ENCODE measurements around the gene ATG4C. TPM values are rescaled to one million over a fixed set of nuclear protein-coding genes. Genes with fewer than 3 reads are reported as not detected.

The ATG4C gene
- total and polyA plus RNA-seq, 2 of the 13 experiments (the other 11 are each of a cell fraction or from before 2014, with no cell fraction given), result 4.0 to 11.2 TPM

DNA sequence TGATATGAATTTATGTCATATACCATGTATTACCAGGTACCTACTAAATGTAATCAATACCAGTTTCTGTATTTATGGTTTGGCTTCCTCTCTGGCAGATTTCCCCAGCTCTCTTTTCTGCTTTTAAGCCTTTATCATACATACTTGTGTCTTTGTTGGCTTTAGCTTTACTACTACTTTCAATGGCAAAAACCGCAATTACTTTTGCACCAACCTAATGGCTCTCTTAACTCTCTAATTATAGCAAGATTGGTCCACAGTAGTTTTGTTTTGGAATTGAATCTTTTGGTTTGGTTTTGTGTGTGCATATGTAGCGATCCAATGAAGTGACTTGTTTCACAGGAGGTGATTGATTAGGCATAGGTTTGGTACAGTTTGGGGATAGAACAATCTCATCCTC, 93.6 kb downstream of the ATG4C start:
- H3K79me2 ChIP-seq (ENCODE audit: insufficient read depth, low read length), result no peaks in the 10 kb centered on the region
- H3K4me3 ChIP-seq (replicated peaks in 1 of 3; ENCODE audit: insufficient read depth in 1 of 3, low read depth in 2 of 3, low read length in 3 of 3), result no peak overlapping the region
- no peaks in the 10 kb centered on the region for H3K27me3 ChIP-seq (ENCODE audit: control insufficient read depth in 1 of 2, insufficient read depth in 2 of 2, low read length in 2 of 2)
- intact Hi-C loops (cut with micrococcal nuclease; ENCODE audit: unreplicated experiment), result no loop called here
- ChIA-PET CTCF (ENCODE audit: low intra/inter-chr PET ratio, low total read pairs) (no interaction called here), POLR2A (no interaction called here)
- no peaks in the 10 kb centered on the region for H4K20me1 ChIP-seq (ENCODE audit: insufficient read depth, low read length)
- peaks cover 12% of the 10 kb centered on the region; the same call in 1 of the 2 replicates for H3K9me3 ChIP-seq (ENCODE audit: low read length)
- no peak overlapping the region for H3K27ac ChIP-seq (ENCODE audit: extremely low read length, insufficient read depth, low read length)
- TF ChIP-seq ZNF569 (CRISPR knock-in tag; IDR thresholded peaks at IDR 0.05; ENCODE audit: borderline replicate concordance) (no peak), ZNF83 (CRISPR knock-in tag; IDR thresholded peaks at IDR 0.05; ENCODE audit: borderline replicate concordance) (no peak), ZBTB40 (IDR thresholded peaks at IDR 0.05) (peak; percentile 64; the same call in 1 of the 2 replicates), ZBTB40 (CRISPR knock-in tag; IDR thresholded peaks at IDR 0.05) (no peak)
- no peak overlapping the region for H3K9ac ChIP-seq (ENCODE audit: insufficient read depth, low read depth, low read length)
- in situ Hi-C loops (cut with HindIII; ENCODE audit: extremely low pct_ligation_motif_present, low pct_unique_long_range_greater_than_20kb), result no loop called here
- ATAC-seq (no peak), DNase-seq (ENCODE audit: low spot score) (no peak), FAIRE-seq (no peak)
- no peak overlapping the region for H2AFZ ChIP-seq (ENCODE audit: low read length)
- H3K4me1 ChIP-seq (ENCODE audit: insufficient read depth, low read length), result peaks cover 19% of the 10 kb centered on the region
- H3K4me2 ChIP-seq (ENCODE audit: low read depth, low read length), result no peak overlapping the region
- no TSS peak for BruUV-seq (replicated peaks)
- 64% methylated on average over 2 of the region's 2 CpGs for WGBS (ENCODE audit: low lambda C conversion rate)
- H3K36me3 ChIP-seq (replicated peaks in 1 of 2; ENCODE audit: control insufficient read depth in 1 of 2, insufficient read depth in 2 of 2, low read length in 2 of 2), result no peaks in the 10 kb centered on the region
